Cardiac septum (tissue), 1 donor: Measurements from ENCODE around the gene TUBB8B. TPM values are rescaled to one million over a fixed set of nuclear protein-coding genes. Genes with fewer than 3 reads are reported as not detected.
"Not testable (repeated sequence)": the region's sequence is repeated elsewhere in the genome, so short reads cannot be mapped to it uniquely, and the experiment has no call there.

Source experiments
- DNase-seq: peaks from one replicate; pipeline ENCODE4 v3.0.0-alpha.2; 2020; ENCODE audit warnings: low spot score
- intact Hi-C: fragments of 100-400 bp; cut with DNase I; formaldehyde crosslinking; loops from one replicate; pipeline ENCODE4 v1.14.0; 2022
- long read RNA-seq: library from polyadenylated mRNA; unstranded; transcript quantifications from one replicate; pipeline ENCODE4 v2.0.0, GENCODE V29; 2021
- total RNA-seq: library from RNA; stranded (reverse); fragmentation: NEBNext Ultra II Directional; extraction: Animal tissue kit (Norgen Biotek cat#: 25700); gene quantifications from one replicate; pipeline ENCODE4 v1.2.1, GENCODE V29; 2021
- donor health status: DM: no; HTN: no; CAD: no.

Gene TUBB8B
- total RNA-seq, result not detected
- long read RNA-seq, result 0 reads

DNA sequence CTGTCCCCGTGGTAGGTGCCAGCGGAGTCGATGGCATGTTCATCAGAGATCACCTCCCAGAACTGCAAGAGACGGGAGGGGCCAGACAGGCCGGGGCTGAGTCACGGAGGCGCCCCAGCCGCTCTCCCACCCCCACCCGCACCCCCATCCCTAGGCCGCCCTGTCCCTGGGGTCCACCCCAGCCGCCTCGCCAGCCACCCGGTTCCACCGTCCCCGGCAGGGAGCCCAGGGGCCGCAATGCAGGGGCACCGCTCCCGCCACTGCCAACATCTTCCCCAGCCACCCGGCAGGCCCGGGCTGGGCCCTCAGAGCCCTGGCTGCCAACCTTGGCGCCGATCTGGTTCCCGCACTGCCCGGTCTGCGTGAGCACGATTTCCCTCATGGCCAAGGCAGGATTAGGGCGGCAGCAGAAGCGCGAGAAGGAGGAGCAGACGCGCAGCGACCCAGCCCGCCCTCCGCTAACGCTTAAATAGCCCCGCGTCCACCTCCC lies at the start of gene TUBB8B:
Gene TUBB8B (minus strand): TSS at position 440 of the 490 bp plus-strand sequence. CDS start 58 bp downstream, at position 382.
- DNase-seq, intact Hi-C loops: not testable (repeated sequence)

DNA sequence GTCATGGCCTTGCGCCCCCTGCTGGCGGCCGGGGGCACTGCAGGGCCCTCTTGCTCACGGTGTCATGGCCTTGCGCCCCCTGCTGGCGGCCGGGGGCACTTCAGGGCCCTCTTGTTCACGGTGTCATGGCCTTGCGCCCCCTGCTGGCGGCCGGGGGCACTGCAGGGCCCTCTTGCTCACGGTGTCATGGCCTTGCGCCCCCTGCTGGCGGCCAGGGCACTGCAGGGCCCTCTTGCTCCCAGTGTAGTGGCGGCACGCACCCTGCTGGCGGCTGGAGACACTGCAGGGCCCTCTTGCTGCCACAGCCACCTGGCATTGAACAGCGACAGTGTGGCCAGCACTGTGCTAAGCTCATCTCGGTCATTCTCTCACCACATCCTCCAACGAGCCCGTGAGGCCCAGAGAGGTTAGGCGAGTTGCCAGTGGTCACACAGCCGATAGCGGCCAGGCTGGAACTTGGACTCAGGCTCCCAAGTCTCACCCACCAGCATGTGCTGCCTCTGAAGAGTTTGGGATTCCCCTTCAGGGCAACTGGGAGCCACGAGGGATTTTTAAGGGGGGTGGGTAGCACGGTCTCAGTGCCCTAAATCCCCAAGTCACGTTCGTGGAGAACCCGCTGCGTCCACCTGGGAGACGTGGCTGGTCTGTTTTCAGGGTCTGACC lies 48.0 kb upstream of the TUBB8B start:
- intact Hi-C loops, DNase-seq: not testable (repeated sequence)

DNA sequence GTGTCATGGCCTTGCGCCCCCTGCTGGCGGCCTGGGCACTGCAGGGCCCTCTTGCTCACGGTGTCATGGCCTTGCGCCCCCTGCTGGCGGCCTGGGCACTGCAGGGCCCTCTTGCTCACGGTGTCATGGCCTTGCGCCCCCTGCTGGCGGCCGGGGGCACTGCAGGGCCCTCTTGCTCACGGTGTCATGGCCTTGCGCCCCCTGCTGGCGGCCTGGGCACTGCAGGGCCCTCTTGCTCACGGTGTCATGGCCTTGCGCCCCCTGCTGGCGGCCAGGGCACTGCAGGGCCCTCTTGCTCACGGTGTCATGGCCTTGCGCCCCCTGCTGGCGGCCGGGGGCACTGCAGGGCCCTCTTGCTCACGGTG lies 47.3 kb upstream of the TUBB8B start:
- intact Hi-C loops, DNase-seq: not testable (repeated sequence)

DNA sequence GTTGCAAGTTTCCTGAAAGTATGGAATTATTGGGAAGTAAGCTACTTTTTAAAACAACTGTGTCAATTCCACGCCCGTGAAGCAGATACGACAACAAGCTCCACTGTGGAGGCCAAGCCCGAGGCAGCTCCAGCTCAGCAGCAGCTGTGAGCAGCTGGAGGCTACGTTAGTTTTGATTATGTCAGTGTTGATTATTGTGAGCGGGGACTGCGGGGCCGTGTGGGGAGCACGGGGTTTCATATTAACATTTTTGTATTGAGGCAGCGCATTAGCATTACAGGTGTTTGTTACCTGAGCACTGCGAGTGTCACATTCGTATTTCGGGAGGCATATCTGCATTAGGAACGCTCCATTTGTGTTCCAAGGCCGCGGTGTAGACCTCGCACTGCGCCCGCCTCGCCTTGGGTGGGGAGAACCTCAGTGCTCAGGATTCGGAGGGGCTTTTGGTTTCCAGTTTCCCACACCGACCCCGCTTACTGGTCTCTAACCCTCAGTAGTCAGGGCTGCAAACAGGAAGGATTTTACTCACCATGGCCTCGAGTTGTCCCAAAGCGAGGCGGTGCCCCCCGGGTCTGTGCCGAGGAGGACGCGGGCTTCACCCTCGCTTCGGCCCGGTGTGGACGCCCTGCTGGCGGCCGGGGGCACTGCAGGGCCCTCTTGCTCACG lies 46.8 kb upstream of the TUBB8B start:
- DNase-seq, intact Hi-C loops: not testable (repeated sequence)

DNA sequence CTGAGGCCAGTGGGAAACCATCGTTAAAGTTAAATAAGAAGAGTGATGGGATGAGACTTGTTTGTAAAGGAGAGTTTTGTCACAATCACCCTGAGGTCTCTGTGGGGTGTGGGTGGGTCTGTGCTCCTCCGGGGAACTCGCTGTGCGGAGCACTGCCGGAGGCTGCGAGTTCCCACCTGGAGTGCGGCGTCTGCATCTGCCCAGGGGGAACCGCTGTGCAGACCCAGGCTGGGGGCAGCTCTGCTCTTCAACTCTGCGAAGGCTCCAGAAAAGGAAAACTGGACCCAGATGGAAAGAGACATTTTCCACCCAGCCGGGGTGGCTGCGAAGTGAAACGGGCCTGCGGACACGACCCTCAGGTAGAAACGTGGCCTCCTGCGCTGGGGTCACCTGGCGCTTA lies 46.2 kb upstream of the TUBB8B start:
- intact Hi-C loops, result not testable (repeated sequence)

DNA sequence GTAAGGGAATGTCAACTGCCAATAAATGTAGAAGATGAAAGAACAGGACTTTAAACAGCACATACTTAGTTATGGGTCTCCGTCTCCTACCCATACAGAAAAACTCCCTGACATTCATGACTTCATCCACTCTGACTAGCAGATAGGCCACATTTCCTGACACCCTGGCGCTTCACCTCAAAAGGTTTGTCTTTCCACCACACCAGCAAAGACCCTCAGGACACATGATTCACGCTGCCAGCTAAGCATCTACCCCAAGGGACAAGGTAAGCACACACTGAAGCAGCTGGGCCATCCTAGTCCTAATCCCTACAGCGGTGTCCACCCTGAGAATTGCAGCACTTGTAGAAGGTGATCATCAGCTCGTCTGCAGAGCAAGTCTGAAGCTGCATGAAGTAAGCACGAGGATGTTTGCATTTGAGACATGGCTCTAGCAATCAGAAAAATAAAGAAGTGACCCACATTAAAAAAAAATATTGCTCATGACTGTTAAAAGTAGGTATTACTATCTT lies 44.5 kb upstream of the TUBB8B start:
- intact Hi-C loops, DNase-seq: not testable (repeated sequence)

More for the DNA sequence above, 46.2 kb upstream of the TUBB8B start:
- DNase-seq, result not testable (repeated sequence)

DNA sequence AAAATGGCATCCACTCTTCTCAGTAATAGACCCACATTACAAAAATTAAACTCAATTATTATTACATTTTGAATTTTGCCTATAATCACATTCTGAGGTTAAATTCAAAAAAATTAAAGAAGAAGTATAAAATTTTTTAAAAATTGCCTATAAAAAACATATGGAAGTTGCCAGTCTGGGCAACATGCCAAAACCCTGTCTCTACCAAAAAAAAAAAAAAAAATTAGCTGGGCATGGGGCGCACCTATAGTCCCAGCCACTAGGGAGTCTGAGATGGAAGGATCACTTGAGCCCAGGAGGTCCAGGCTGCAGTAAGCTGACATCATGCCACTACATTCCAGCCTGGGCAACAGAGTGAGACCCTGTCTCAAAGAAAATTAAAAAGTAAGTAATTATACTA lies 42.1 kb upstream of the TUBB8B start:
- not testable (repeated sequence) for DNase-seq

DNA sequence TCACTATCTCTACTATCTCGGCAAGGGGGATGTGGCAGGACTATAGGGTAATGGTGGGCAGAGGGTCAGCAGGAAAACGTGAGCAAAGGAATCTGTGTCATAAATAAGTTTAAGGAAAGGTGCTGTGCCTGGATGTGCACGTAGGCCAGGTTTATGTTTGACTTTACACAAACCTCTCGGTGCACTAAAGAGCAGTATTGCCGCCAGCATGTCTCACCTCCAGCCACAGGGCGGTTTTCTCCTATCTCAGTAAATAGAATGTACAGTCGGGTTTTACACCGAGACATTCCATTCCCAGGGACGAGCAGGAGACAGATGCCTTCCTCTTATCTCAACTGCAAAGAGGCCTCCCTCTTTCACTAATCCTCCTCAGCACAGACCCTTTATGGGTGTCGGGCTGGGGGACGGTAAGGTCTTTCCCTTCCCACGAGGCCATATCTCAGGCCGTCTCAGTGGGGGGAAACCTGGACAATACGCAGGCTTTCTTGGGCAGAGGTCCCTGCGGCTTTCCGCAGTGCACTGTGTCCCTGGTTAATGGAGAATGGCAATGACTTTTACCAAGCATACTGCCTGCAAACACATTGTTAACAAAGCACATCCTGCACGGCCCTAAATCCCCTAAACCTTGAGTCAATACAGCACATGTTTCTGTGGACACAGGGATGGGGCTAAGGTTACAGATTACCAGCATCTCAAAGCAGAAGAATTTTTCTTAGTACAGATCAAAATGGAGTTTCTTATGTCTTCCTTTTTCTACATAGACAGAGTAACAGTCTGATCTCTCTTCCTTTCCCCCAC lies 41.2 kb upstream of the TUBB8B start:
- DNase-seq, intact Hi-C loops: not testable (repeated sequence)

More for the DNA sequence above, 42.1 kb upstream of the TUBB8B start:
- intact Hi-C loops, result not testable (repeated sequence)

DNA sequence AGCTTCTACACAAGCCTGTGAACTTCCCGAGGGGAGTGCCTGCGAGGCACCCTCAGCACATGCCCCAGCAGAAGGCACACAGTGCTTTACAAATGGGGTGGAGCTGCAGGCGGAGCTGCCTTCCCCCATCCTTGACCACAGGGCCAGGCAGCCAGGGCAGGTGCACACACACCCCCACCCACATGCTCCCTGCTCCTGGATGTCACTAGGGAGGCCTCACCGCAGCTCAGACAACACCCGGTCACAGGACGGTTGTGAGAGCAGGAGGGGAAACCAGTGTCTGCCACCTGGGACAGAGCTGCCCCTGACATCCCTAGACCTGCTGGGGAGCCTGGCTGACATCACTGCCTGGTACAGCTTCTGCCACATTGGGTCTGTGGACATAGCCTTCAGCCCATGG lies 39.7 kb upstream of the TUBB8B start:
- intact Hi-C loops, DNase-seq: not testable (repeated sequence)

DNA sequence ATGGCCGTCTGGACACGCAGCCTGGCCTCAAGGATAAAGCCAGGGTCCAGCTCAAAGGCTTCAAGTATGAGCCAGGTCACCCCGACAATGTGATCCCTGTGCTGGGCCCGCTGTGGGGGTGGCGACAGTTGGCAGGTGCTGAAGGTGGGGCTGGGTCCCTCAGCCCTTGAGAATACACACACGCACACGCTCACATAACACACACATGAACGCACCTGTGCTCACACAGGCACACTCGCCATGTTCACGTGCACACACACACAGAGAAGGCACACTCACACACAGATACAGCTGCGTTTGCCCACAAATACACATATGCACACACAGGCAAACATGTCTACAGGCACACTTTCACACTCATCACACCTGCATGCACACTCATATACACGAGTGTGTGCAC lies 35.4 kb upstream of the TUBB8B start:
- DNase-seq, intact Hi-C loops: not testable (repeated sequence)

DNA sequence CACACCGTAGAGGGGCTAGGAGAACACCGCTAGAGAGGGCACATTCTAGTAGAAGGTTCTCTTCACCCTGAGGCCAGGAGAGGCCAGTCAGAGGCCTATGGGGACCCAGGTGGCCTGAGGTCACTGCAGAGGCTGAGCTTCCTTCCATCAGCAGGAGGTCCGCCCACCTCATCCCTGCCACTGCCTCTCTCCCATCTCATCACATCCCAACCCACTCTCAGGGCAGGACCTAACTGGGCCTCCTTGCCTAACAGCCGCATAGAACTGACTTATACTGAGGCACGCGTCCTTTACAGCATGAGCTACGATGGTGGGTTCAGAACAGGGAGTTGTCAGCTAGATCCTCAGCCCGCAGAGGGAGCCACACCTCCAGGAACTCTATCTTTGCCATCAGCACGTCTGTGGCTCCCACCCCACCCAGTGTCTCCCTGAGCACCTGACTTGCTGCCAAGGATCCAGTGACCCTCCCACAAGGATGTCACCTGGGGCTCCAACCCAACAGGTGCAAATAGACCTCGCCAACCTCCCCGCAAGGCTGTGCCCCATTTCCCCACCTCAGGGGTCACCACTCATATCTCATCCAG lies 33.3 kb upstream of the TUBB8B start:
- intact Hi-C loops, DNase-seq: not testable (repeated sequence)

DNA sequence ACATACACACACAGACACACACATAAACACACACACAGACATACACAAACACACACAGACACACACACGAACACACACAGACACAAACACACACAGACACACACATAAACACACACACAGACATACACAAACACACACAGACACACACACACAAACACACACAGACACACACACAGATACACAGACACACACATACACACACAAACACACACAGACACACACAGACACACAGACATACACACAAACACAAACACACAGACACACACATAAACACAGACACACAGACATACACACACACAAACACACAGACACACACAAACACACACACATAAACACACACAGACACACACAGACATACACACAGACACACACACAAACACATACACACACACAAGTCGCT lies 31.5 kb upstream of the TUBB8B start:
- DNase-seq, intact Hi-C loops: not testable (repeated sequence)

DNA sequence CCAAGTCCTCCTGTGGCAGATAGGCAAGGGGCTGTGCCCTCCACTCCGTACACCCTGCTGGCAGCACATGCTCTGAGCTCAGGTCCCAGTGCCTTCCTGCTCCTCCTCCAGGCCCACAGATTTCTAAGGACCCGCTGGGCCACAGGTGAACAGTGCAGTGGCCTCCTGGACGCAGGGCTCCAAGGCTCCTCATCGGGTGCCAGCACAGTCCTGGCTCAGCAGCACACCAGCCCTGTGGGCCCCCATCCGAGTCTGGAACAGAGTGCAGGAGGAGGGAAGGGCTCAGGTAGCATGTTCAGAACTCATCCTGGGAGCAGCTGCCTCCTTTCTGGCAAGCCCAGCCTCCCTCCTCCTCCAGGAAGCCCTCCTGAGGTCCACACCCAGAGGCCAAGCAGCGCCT lies 30.8 kb upstream of the TUBB8B start:
- DNase-seq, intact Hi-C loops: not testable (repeated sequence)

DNA sequence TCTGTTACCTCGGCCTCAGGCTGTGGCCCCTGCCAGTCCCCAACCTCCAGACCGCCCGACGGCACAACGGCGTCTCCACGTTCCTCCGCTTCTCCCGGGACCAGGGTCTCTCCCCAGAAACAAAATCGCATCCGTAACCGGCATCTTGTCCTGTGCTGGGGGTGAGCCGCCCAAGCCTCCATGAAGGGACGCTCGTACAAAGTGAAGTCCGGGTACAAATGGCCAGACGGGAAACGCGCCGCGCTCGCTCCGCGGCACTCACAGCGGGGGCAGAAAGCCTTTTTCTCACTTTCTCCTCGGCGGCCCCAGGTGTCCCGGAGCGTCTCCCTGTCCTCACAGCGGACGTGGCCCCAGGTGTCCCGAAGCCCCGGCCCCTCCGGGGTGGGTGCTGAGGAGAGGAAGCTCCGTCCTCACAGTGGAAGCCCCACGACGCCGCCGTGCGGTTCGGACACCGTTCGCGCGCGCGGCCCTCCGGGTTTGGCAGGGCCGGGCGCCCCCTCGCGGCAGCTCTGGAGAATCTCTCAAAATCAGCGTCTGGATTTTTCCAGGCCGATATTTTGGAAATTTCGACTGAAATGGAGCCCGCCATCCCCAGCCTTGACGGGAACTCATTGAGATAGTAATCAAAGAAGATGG lies 26.2 kb upstream of the TUBB8B start:
- intact Hi-C loops, DNase-seq: not testable (repeated sequence)

DNA sequence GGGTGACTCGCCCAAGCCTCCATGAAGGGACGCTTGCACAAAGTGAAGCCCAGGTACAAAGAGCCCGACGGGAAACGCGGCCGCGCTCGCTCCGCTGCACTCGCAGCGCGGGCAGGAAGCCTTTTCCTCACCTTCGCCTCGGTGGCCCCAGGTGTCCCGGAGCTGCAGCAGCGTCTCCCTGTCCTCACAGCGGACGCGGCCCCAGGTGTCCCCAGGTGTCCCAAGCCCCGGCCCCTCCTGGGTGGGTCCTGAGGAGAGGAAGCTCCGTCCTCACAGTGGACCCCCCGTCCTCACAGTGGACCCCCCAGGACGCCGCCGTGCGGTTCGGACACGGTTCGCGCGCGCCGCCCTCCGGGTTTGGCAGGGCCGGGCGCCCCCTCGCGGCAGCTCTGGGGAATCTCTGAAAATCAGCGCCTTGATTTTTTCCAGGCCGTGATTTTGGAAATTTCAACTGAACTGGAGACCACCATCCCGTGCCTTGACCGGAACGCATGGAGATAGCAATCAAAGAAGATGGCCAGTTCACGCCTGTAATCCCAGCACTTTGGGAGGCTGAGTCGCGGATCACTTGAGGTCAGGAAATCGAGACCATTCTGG lies 23.9 kb upstream of the TUBB8B start:
- DNase-seq, intact Hi-C loops: not testable (repeated sequence)

DNA sequence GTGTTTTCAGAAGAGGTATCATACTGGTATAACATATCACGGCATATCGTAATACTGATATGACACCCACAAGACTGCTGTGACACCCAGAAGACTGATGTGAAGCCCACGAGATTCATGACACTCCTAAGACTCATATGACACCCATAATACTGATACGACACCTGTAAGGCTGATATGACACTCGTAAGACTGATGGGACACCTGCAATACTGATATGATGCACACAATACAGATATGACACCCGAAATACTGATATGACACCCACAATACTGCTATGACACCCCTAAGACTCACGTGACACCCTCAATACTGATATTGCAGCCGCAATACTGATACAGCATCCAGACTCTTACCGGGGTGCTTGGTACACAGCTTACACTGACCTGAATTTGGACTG lies 18.3 kb upstream of the TUBB8B start:
- intact Hi-C loops, DNase-seq: not testable (repeated sequence)

DNA sequence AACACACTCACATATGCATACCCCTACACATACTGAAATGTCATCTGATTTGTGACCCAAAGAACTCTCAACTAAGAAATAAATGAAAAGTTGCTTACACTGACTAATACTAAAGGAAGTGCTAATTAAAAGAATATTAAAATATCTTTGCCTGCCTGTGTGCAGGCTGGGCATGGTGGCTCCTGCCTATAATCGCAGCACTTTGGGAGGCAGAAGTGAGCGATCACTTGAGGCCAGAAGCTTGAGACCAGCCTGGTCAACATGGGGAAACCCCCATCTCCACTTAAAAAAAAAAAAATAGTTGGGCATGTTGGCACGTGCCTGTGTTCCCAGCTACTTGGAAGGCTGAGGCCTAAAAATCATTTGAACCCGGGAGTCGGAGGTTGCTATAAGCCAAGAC lies 14.9 kb upstream of the TUBB8B start:
- intact Hi-C loops, DNase-seq: not testable (repeated sequence)

DNA sequence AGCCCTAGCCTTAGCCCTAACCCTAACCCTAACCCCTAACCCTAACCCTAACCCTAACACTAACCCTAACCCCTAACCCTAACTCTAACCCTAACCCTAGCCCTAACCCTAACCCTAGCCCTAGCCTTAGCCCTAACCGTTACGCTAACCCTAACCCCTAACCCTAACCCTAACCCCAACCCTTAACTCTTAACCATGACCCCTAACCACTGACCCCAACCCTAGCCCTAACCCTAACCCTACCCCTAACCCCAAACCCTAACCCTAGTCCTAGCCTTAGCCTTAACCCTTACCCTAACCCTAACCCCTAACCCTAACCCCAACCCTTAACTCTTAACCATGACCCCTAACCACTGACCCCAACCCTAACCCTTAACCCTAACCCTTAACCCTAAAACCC lies 14.2 kb upstream of the TUBB8B start:
- not testable (repeated sequence) for DNase-seq

DNA sequence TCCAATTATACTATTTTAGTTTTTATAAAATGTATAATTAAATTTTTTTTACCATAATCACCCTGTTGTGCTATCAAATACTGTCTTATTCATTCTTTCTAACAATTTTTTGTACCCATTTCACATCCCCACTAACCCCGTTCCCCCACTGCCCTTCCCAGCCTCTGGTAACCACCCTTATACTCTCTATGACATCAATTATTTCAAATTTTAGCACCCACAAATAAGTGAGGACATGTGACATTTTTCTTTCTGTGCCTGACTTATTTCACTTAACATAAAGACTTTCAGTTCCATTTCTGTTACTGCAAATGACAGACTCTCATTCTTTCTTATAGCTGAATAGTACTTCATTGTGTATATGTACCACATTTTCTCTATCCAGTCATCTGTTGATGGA lies 5.0 kb upstream of the TUBB8B start:
- DNase-seq, intact Hi-C loops: not testable (repeated sequence)

More for the DNA sequence above, 14.2 kb upstream of the TUBB8B start:
- intact Hi-C loops, result not testable (repeated sequence)
